Heart right ventricle (tissue), 16 donors: ENCODE measurements around the gene ABI2. TPM values are rescaled to one million over a fixed set of nuclear protein-coding genes. Genes with fewer than 3 reads are reported as not detected.

Experiments
- ATAC-seq, 8 donors: fragments of 200-7000 bp; cut with Tn5 transposase; one replicate each; pipeline ENCODE4 v1.9.1; 2020; ENCODE audit warnings: mild to moderate bottlenecking in 8 of 8, moderate library complexity in 8 of 8, moderate number of reproducible peaks in 1 of 8
- DNase-seq, 2 donors: peaks; one replicate each; pipeline ENCODE4 v3.0.0-alpha.2; 2020
- H3K27ac ChIP-seq, 10 donors: fragments of 200-600 bp; sonication (generic) in 2 of 10; one replicate each; pipeline versions ENCODE4 v1.5.0 to v1.8.0; 2020 to 2022; ENCODE audit warnings: mild to moderate bottlenecking in 3 of 10
- H3K27me3 ChIP-seq, 7 donors: fragments of 200-600 bp; one replicate each; pipeline ENCODE4 v1.8.0; 2021 to 2022; ENCODE audit warnings: mild to moderate bottlenecking in 2 of 7
- H3K36me3 ChIP-seq, 9 donors: fragments of 200-600 bp; sonication (generic) in 1 of 9; one replicate each; pipeline versions ENCODE4 v1.5.0 to v1.8.0; 2020 to 2022; ENCODE audit warnings: mild to moderate bottlenecking in 2 of 9
- H3K4me1 ChIP-seq, 9 donors: fragments of 200-600 bp; sonication (generic) in 1 of 9; one replicate each; pipeline versions ENCODE4 v1.5.0 to v1.8.0; 2020 to 2022; ENCODE audit warnings: mild to moderate bottlenecking in 4 of 9
- H3K4me3 ChIP-seq, 10 donors: fragments of 200-600 bp; sonication (generic) in 2 of 10; one replicate each; pipeline versions ENCODE4 v1.5.0 to v1.8.0; 2020 to 2022; ENCODE audit warnings: mild to moderate bottlenecking in 7 of 10, moderate library complexity in 2 of 10
- H3K9me3 ChIP-seq, 11 donors: fragments of 200-600 bp in 10 of 11; sonication (generic) in 2 of 11; one replicate each; pipeline versions ENCODE4 v1.5.0 to v1.8.0; 2013 to 2022; ENCODE audit warnings: mild to moderate bottlenecking in 2 of 11, control low read depth in 1 of 11, moderate library complexity in 1 of 11
- WGBS, 2 donors: extraction: QIAGEN DNeasy Blood & Tissue Kit; methylation state at CpG; one replicate each; pipeline ENCODE4 v1.1.7; 2013; ENCODE audit warnings: inconsistent platforms in 1 of 2; 5-methylcytosine and 5-hydroxymethylcytosine counted together
- intact Hi-C, 10 donors: fragments of 100-400 bp; cut with DNase I; formaldehyde crosslinking; loops; one replicate each; pipeline versions ENCODE4 v1.11.1 to v1.14.2; 2022
- polyA plus RNA-seq, 2 donors: library from polyadenylated mRNA; stranded (reverse); fragments of 200-250 nt; gene quantifications; one replicate each; pipeline ENCODE4 v1.2.3, GENCODE V29; 2013
- total RNA-seq, 10 donors: library from RNA; stranded (reverse); fragmentation: NEBNext Ultra II Directional in 3 of 10; extraction: Animal tissue kit (Norgen Biotek cat#: 25700) in 3 of 10; gene quantifications; one replicate each; pipeline versions ENCODE4 v1.2.1 to v1.2.4, GENCODE V29; 2021 to 2023
- TF ChIP-seq, protein P1 (sequence below), 9 donors: fragments of 200-600 bp; sonication (generic) in 2 of 9; IDR thresholded peaks; one replicate each; pipeline versions ENCODE4 v1.5.0 to v1.8.0; 2021 to 2022; ENCODE audit warnings: antibody characterized with exemption in 9 of 9, mild to moderate bottlenecking in 5 of 9, moderate library complexity in 1 of 9
- donor health status: Arrhythmogenic right ventricular cardiomyopathy.
- donor health status: ischemic (EF 13 %, LVEDD 7.1; RV severe dilation, severe dysfunction).
- donor health status: healthy with polysubstance abuse.
- donor health status: DM: no; HTN: yes; CAD: no.
- donor health status: DM: no; HTN: no; CAD: no.
- donor health status: ischemic (EF 25% LVEDD 6.9; RV normal size, moderate dysfunction).
- donor health status: ischemic (EF 25% LVEDD 5.7; RV mildly dilated, moderate dysfunction).
- donor health status: healthy.
- donor health status: DM: yes; HTN: yes; CAD: no.
- donor health status: Ischemic cardiomyopathy.
- donor health status: ischemic (EF 35%, LVEDD 5.7; RV mildly dilated, moderate dysfunction).
- donor health status: nonischemic (EF 11% LVEDD 7.7; RV severe dilation, severe dysfunction).
- donor health status: DM: yes; HTN: yes; CAD: no.
- donor health status: PGD.
- donor health status: ischemic (EF 29% LVEDD 5.4; RV normal size, mild dysfunction).
- donor health status: nonischemic (EF 23%, LVEDD 6.1; RV moderate dilation, normal function).

Gene ABI2
- total and polyA plus RNA-seq, 12 donors = 12.9 to 76.8 (median 55.7) TPM

DNA sequence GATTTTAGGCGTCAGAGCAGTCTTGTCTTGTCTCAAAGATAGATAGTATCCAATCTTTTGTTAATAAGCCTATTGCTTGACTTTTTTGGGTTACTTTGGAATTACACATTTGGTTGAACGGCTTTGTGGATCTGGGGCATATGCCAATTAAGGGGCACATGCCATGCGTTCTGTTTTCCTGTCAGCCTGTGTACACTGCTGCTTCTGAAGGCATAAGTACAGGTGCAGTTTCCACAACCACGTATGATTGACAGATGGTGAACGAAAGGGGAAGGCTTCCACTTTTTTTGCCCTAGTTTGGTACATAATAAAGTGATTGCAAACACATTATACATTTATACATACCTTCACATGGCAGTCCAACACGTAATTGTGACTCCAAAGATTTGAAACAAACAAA lies 104.6 kb downstream of the ABI2 start:
- Histone ChIP-seq H3K27ac (no peak overlapping the region), H3K4me3 (no peak overlapping the region), H3K9me3 (no peaks in the 10 kb centered on the region), H3K36me3 (peaks cover 0 to 81% (median 8%) of the 10 kb centered on the region in 9 donors), H3K27me3 (no peaks in the 10 kb centered on the region), H3K4me1 (peaks cover 0 to 12% (median 0%) of the 10 kb centered on the region in 9 donors)
- intact Hi-C loops = no loop called here
- ATAC-seq (no peak), DNase-seq (no peak)
- 79 to 87% methylated on average over 6 of the region's 6 CpGs for WGBS, 2 donors
- TF ChIP-seq, protein P1, sequence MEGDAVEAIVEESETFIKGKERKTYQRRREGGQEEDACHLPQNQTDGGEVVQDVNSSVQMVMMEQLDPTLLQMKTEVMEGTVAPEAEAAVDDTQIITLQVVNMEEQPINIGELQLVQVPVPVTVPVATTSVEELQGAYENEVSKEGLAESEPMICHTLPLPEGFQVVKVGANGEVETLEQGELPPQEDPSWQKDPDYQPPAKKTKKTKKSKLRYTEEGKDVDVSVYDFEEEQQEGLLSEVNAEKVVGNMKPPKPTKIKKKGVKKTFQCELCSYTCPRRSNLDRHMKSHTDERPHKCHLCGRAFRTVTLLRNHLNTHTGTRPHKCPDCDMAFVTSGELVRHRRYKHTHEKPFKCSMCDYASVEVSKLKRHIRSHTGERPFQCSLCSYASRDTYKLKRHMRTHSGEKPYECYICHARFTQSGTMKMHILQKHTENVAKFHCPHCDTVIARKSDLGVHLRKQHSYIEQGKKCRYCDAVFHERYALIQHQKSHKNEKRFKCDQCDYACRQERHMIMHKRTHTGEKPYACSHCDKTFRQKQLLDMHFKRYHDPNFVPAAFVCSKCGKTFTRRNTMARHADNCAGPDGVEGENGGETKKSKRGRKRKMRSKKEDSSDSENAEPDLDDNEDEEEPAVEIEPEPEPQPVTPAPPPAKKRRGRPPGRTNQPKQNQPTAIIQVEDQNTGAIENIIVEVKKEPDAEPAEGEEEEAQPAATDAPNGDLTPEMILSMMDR (IDR thresholded peaks at IDR 0.05) = no peak

DNA sequence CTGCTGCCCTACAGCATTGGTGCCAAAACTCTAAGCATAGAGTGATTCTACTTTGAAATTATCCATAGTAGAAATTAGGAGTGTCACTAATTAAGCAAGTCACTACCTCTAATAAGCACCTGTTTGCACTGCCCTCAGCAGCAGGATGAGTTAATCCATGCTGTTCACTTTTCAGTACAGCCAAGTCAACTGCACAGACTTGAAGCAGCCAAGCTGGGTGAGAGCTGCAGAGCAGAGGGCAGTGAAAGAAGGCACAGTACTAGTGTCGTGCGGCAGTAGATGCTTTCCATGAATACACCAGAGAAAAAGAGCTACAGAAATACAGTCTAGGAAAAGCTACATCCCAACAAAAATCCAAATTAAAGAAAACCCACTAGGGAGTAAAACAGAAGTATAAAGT lies 108.3 kb downstream of the ABI2 start:
- H3K9me3 ChIP-seq = no peaks in the 10 kb centered on the region
- H3K36me3 ChIP-seq = peaks cover 0 to 85% (median 9%) of the 10 kb centered on the region in 9 donors
- no peak overlapping the region for H3K4me3 ChIP-seq
- intact Hi-C loops = no loop called here
- peaks cover 0 to 14% (median 0%) of the 10 kb centered on the region in 9 donors for H3K4me1 ChIP-seq
- WGBS, 2 donors = 59 to 65% methylated on average over 2 of the region's 2 CpGs
- no peak for ATAC-seq
- no peak for DNase-seq
- peak overlapping the region in 1 of 10 donors; percentile 41 for H3K27ac ChIP-seq
- no peaks in the 10 kb centered on the region for H3K27me3 ChIP-seq
- TF ChIP-seq, protein P1 (IDR thresholded peaks at IDR 0.05) = no peak

DNA sequence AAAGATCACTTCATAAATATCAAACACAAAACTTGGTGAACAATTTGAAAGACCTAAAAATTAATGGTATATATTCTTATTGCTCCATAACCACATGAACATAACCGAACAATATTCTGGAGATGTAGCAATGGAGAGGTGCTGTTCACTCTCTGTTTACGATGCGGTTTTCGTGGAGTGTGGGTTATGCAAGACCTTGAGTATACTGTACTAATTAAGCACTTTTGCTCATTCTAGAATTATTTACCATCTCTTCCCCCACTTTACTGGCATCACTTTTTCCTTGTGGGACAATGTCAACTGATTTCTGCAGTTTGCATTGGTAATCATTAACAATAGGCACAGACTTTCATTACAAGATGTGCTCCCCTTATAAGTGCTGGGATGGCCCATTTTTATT lies 109.3 kb downstream of the ABI2 start:
- H3K36me3 ChIP-seq = peaks cover 0 to 85% (median 9%) of the 10 kb centered on the region in 9 donors
- whole genome bisulfite sequencing, 2 donors = 93% methylated on average over 4 of the region's 4 CpGs
- H3K27me3 ChIP-seq = no peaks in the 10 kb centered on the region
- ATAC-seq (no peak), DNase-seq (no peak)
- peaks cover 0 to 24% (median 5%) of the 10 kb centered on the region in 9 donors for H3K4me1 ChIP-seq
- intact Hi-C loops = no loop called here
- H3K9me3 ChIP-seq = no peaks in the 10 kb centered on the region
- H3K27ac ChIP-seq = no peak overlapping the region
- TF ChIP-seq, protein P1 (IDR thresholded peaks at IDR 0.05) = no peak
- H3K4me3 ChIP-seq = no peak overlapping the region

DNA sequence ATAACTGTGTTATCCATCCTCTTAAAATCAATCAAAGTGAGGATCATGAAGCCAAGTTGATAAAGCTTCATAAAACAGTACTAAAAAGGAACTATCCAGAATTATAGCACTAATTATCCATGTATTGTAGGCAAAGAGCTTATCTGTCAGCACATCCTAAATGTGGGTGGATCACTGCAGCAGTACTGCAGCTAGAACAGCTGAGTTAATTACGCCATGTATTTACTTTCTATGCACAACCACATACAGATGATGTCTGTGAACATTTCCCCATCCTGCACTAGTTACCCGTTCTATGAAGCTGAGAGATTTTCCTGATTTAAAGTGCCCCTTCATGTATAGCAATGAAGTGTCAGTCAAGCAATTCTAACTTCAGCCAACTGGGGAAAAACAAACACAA lies 110.3 kb downstream of the ABI2 start:
- Histone ChIP-seq H3K27me3 (no peaks in the 10 kb centered on the region), H3K36me3 (peaks cover 0 to 85% (median 9%) of the 10 kb centered on the region in 9 donors), H3K9me3 (no peaks in the 10 kb centered on the region), H3K4me3 (no peak overlapping the region), H3K4me1 (peaks cover 0 to 27% (median 6%) of the 10 kb centered on the region in 9 donors), H3K27ac (no peak overlapping the region)
- no peak for ATAC-seq
- TF ChIP-seq, protein P1 (IDR thresholded peaks at IDR 0.05) = no peak
- intact Hi-C loops = no loop called here
- DNase-seq = no peak
- WGBS, 2 donors = 71 to 72% methylated on average over 2 of the region's 2 CpGs
